Epithelial cell of proximal tubule (primary cell): Measurements from ENCODE around the gene LAMB3. TPM values are rescaled to one million over a fixed set of nuclear protein-coding genes. Genes with fewer than 3 reads are reported as not detected.

ENCODE experiments used
- DNase-seq: peaks from one replicate; pipeline ENCODE4 v3.0.0-alpha.2; 2011; ENCODE audit warnings: low read depth
- H3K4me3 ChIP-seq: 2 replicates; pipeline ENCODE4 v1.5.1; 2011; ENCODE audit warnings: low read depth, mild to moderate bottlenecking, low read length
- total RNA-seq: library from RNA; depleted of rRNA; stranded (reverse); fragments of >200 nt; gene quantifications from 2 replicates; pipeline ENCODE4 v1.2.3, GENCODE V29; 2015
- TF ChIP-seq, protein P1 (sequence below): conservative IDR thresholded peaks from 2 replicates; pipeline ENCODE4 v1.5.1; 2012; ENCODE audit warnings: low read depth, mild to moderate bottlenecking, low read length

Gene LAMB3
- total RNA-seq, 1 donor from 2014 or later = 72.0 TPM

DNA sequence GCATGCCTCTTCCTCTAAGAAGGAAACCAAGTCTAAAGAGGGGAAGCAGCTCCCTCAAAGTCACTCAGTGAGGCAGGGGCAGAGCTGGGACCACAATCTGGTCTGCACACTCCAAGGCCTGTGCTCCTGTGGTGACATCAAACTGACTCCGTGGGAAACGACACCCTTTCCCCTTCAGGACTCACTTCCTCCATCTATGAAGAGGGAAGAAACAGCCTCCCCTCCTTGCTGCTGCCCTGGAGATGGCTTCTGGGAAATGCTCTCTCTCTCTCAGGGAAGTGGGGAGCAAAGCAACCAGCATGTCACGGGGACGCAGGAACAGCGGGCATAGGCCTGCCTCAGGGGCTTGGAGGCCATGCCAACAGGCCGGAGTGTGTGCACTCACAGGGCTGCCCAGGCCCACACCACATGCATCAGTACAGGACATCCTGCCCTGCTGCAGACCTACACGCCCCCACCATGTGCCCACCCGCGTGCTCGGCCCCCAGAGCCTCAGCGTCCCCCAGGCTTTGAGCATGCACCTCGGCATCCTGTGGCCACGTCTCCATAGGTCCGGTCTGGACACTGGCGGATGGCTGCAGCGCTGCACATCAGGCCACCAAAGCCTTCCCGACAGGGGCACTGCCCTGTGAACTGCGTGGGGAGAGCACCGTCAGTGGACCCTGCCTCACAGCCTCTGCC lies 25.7 kb downstream of the LAMB3 start:
- no peak overlapping the region for H3K4me3 ChIP-seq
- TF ChIP-seq, protein P1, sequence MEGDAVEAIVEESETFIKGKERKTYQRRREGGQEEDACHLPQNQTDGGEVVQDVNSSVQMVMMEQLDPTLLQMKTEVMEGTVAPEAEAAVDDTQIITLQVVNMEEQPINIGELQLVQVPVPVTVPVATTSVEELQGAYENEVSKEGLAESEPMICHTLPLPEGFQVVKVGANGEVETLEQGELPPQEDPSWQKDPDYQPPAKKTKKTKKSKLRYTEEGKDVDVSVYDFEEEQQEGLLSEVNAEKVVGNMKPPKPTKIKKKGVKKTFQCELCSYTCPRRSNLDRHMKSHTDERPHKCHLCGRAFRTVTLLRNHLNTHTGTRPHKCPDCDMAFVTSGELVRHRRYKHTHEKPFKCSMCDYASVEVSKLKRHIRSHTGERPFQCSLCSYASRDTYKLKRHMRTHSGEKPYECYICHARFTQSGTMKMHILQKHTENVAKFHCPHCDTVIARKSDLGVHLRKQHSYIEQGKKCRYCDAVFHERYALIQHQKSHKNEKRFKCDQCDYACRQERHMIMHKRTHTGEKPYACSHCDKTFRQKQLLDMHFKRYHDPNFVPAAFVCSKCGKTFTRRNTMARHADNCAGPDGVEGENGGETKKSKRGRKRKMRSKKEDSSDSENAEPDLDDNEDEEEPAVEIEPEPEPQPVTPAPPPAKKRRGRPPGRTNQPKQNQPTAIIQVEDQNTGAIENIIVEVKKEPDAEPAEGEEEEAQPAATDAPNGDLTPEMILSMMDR = no peak
- no peak for DNase-seq

DNA sequence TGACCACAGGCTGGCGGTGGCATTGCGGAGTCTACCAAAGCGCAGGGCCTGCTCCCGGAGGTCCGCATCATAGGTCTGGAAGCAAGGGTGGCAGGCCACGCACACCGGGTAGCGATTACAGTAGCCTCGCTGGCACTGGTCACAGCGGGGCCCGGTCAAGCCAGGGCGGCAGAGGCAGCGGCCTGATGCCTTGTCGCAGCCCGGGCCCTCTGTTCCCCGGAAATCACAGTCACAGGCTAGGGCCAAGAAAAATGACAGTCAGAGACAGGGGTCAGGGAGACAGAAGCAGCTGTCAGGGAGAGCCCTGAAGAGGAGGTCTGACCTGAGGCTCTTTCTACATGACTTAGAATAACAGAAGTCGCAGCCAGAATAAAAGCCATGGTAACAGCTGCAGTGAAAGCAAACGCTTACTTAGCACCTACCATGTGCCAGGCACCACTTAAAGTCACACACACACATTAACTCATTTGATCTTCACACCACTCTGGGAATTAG lies 26.4 kb downstream of the LAMB3 start:
- no peak overlapping the region for H3K4me3 ChIP-seq
- TF ChIP-seq, protein P1 = no peak
- no peak for DNase-seq

DNA sequence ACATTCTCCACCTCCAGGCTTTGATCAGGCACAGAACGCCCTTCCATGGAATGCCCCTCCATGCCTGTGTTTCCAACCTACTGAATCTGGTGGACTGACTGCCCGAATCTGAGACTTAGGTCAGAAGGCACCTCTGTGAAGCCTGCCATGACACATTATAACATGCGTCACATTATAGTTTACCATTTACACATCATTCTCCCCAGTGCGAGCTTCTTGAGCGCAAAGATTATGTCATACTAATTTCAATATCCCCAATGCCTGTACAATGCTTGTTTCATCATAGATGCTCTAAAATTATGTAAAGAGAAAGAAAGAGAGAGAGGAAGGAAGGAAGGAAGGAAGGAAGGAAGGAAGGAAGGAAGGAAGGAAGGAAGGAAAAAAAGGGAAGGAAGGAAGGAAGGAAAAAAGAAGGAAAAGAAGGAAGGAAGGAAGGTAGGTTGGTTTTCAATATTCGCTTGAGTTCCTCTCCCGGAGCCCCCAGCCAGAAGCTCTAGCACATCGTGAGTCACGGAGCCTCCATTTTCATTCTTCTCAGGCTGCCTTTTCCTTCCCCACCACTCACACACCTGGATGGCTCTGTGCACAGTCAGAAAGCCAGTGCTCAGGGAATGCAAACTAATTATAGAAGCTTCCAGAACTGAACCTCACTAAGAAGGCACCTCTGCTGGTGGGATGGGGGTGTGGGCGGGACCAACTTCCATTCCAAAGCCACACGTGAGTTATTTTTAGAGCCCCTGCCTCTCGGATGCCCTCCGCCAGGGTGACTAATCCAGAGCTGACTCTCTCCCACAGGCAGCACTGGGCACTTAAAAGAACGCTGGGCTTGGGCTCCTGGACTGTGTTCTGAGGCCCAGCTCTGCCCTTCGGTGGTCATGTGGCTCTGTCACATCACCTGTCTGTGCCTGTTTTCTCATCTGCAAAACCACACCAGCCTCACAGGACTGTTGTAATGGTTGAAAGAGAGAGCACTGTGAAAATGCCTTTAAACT lies 27.4 kb downstream of the LAMB3 start:
- H3K4me3 ChIP-seq = no peak overlapping the region
- TF ChIP-seq, protein P1 = no peak
- DNase-seq = peak; percentile 41

DNA sequence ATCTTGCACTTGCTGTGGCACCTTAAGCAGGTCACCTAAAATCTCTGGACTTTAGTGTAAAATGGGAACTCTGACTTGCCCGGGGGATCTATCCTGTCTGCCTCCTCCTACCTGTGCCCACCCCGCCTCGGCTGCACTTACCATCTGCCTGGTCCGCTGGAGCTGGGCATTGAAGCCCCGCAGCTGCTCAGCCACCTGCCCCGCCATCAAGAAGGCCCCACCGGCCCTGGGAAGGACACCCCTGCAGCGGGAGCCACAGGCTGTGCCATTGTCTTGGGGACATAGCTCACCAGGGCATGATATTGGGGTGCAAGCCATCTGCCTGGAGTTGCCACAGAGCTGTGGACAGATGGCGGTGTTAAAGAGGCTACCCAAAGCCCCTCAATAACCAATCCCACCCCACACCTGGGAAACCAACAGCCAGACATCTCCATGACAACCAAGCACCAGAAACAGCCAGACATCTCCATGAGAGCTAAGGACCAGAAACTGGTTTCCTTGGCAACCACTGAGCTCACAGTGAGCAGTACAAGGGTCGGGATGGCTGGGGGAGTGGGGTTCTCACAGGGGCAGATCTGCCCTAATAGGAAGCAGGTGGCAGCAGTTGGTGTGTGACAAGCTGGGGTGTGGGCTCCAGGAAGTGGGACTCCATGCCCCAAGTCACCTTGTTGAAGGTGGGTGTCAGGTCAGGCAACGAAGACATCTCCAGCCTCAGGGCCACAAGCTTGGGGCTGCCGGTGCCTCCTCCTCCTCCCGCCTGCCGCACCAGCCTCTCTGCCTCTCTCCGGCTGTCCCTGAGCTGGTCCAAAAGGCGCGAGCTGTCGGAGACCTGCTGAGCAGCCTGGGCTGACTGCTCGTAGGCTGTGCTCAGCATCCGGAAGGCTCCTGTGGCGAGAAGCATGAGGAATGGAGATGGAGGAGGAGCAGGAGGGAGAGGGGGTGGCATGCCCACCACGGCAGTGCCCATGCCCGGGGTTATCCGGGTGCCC lies 29.1 kb downstream of the LAMB3 start:
- DNase-seq = no peak
- TF ChIP-seq, protein P1 = no peak
- no peak overlapping the region for H3K4me3 ChIP-seq

DNA sequence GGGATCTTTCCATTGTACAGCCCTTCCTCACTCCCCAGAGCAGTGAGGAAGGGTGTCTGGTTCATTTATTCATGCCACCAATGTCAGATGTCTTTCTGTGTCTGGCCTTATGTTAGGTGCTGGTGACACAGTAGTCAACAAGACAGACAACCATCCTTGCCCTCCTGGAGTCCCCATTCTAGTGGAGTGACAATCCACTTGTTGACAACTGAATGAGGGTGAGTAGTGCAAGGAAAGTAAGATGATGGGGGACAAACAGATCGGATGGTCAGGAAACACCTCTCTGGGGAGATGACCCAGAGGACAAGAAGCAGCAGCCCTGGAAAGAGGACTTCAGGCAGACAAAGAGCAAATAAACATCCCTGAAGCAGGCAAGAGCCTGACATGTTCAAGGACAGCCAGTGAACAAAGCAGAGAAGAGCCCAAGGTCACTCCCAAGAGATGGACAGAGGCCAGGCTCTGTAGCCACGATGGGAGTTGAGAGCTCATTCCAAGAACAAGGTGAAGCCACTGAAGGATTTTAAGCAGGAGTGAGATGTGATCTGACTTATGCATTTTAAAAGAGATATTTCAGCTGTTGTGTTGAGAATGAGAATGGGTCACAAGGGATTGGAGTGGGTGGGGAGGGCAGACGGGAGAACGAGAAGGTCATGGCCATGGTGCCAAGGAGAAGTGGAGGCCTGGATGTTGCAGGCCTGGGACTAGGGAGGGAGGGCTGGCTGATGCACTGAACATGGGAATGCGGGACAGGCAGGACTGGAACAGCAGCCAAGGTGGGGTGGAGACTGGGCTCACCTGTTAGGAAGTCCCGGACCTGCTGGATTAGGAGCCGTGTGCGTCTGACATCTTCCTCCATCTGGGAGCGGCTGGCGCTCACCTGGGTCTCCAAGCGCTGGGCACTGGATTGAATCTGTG lies 30.2 kb downstream of the LAMB3 start:
- no peak overlapping the region for H3K4me3 ChIP-seq
- no peak for DNase-seq
- TF ChIP-seq, protein P1 = no peak
